Measurements from ENCODE around the gene CRCP. TPM values are rescaled to one million over a fixed set of nuclear protein-coding genes. Genes with fewer than 3 reads are reported as not detected.

Gene CRCP
- total RNA-seq, 1 donor from 2014 or later: 23.6 TPM

DNA sequence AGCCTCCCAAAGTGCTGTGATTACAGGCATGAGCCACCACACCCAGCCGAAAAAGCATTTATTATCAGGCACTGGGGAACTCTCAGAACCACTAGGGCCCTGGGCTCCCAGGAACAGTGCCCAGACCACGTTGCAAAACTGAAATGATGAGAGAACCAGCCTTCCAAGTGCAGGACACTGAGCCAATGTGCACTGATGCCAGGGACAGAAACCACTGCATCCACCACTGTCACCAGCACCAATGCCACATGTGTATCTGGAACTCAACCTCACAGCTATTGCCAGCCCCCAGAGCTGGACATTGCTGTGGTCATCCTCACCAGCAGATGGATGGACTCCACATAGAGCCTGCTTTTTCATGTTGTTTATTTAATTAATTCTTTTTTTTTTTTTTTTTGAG is 62.3 kb downstream of the CRCP start:
- intact Hi-C loops (cut with DNase I): no loop called here
- no peak for DNase-seq (ENCODE audit: missing footprints)
- no peak for ATAC-seq

- intact Hi-C loops (cut with DNase I): no loop called here
- ATAC-seq (no peak), DNase-seq (ENCODE audit: missing footprints) (no peak)
Measured at GRCh38 chr7:66178258-66178657, 63.6 kb downstream of the CRCP start.

- intact Hi-C loops (cut with DNase I): no loop called here
- no peak for DNase-seq (ENCODE audit: missing footprints)
- no peak for ATAC-seq
Measured at GRCh38 chr7:66181329-66181728, 66.7 kb downstream of the CRCP start.

- ATAC-seq (no peak), DNase-seq (ENCODE audit: missing footprints) (no peak)
- intact Hi-C loops (cut with DNase I): no loop called here
Measured at GRCh38 chr7:66181845-66182244, 67.2 kb downstream of the CRCP start.

DNA sequence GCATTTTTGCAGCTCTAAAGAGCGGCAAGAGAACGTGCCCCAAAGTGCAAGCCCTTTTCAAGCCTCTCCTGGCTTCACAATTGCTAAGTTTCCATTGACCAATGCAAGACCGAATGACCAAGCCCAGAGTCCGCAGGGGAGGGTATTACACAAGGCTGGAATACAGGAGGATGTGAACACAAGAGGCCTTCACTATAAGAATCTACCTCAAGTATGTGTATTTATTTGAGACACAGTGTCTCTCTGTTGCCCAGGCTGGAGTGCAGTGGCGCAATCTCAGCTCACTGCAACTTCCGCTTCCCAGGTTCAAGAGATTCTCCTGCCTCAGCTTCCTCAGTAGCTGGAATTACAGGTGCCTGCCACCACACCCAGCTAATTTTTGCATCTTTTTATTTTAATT is 68.3 kb downstream of the CRCP start:
- DNase-seq (ENCODE audit: missing footprints) (no peak), ATAC-seq (no peak)
- intact Hi-C loops (cut with DNase I): no loop called here

DNA sequence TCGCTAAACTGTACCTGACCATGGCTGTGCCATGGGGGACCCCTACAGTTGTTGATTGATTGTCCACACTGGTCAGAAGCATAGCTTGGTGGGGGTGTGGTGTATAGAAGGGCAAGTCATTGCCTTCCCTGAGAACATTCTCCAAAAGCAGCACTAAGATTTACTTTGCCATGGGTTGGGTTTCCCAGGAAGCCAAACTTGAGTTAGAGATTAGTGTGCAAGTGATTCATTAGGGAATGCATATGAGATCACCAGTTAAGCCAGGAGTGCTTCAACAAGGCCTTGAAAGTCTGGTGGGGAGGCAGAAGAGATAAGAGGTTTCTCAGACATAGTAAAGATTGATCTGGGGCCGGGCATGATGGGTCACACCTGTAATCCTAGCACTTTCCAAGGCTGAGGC is 69.1 kb downstream of the CRCP start:
- intact Hi-C loops (cut with DNase I): no loop called here
- ATAC-seq (no peak), DNase-seq (ENCODE audit: missing footprints) (no peak)

GRCh38 chr7:66185680-66186187 is 71.1 kb downstream of the CRCP start:
- no peak for ATAC-seq
- DNase-seq (ENCODE audit: missing footprints): no peak
- intact Hi-C loops (cut with DNase I): no loop called here

GRCh38 chr7:66186991-66187390 is 72.3 kb downstream of the CRCP start:
- DNase-seq (ENCODE audit: missing footprints) (no peak), ATAC-seq (no peak)
- intact Hi-C loops (cut with DNase I): no loop called here

DNA sequence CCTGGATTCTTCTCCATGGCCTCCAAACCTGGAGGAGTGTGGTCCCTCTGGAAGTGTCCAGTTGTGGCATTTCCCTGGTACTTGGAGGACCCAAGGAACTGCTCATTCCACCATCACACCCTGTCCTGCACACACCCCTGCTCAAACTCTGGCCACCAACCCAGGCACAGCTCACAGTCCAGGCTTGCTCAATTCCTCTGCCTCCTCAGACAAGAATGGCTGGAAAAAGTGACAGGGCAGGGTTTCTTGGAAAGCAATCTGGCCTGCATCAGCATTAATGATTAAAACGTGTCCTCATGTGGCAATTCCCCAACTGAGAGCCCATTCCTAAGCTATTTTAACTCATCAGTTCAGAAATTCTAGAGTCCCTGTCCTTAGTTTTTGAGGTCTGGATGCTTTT is 73.3 kb downstream of the CRCP start:
- ATAC-seq (peak; percentile 79), DNase-seq (ENCODE audit: missing footprints) (no peak)
- intact Hi-C loops (cut with DNase I): no loop called here

DNA sequence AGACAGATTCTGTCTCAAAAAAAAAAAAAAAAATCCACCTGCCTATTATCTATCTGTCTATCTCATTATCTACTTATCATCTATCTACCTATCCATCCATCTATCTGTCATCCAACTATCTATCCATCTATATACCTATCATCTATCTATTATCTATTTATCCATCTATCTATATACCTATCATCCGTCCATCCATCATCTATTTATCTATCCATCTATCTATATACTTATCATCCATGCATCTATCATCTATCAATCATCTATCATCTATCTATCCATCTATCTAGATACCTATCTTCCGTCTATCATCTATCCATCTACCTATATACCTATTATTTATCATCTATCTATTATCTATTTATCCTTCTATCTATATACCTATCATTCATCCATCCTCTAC is 74.0 kb downstream of the CRCP start:
- intact Hi-C loops (cut with DNase I): no loop called here
- no peak for ATAC-seq

DNA sequence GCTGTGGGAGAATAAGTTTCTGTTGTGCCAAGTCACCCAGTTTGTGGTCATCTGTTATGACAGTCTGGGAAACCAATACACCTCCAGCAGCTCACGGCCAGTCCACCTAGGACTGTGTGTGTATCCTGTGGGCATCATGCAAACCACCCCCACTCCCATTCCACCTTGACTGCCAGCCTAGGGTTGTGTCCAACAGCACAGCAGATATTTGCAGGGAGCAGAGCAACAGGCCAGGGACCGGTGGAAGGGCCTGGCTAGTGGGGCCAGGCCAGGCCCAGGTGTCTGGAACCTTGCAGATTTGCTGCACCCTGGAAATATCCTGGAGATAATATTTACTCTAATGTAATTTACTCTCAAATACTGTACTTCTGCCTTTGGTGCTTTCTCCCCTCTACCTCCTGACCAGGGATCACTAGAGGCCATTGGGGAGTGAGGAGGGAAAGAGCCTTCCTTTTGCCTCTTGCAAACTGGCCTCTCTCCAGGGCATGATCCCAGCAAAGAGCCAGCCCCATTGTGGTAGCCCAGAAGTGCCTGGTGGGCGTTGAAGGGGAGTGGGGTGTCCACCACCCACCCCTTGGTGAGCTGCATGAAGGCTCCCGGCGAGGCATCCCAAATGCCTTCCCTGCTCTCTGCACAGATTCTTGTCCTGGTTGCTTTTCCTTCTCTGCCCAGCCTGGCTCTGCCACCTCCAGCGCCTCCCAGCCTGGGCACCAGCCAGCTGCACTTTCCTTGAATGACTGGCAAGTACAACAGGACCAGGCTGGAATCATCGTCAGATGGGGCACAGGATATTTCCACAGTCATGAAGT is 75.3 kb downstream of the CRCP start:
- intact Hi-C loops (cut with DNase I): no loop called here
- no peak for ATAC-seq

More for the DNA sequence above, 74.0 kb downstream of the CRCP start:
- no peak for DNase-seq (ENCODE audit: missing footprints)

GRCh38 chr7:66190504-66190857 is 75.8 kb downstream of the CRCP start:
- intact Hi-C loops (cut with DNase I): no loop called here
- ATAC-seq (no peak), DNase-seq (ENCODE audit: missing footprints) (no peak)

More for the DNA sequence above, 75.3 kb downstream of the CRCP start:
- DNase-seq (ENCODE audit: missing footprints): no peak

DNA sequence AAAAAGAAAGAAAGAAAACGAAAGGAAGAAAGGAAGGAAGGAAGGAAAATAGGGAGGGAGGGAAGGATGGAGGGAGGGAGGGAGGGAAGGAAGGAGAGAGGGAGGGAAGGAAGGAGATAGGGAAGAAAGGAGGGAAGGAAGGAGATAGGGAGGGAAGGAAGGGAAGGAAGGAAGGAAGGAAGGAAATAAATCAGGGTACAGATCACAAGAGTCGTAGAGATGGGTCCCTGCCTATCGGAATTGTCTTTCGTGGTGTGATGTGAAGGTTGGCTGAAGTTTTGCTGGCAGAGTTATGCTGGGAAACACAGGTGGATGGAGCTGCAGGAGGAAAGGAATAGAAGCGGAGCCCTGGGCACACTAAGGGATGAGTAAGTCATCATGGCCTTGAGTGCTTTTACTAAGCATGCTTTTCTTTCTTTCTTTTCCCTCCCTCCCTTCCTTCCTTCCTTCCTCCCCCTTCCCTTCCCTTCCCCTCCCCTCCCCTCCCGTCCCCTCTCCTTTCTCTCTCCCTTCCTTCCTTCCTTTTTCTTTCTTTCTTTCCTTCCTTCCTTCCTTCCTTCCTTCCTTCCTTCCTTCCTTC is 78.6 kb downstream of the CRCP start:
- no peak for DNase-seq (ENCODE audit: missing footprints)
- no peak for ATAC-seq
- intact Hi-C loops (cut with DNase I): no loop called here

GRCh38 chr7:66198469-66198868 is 83.8 kb downstream of the CRCP start:
- no peak for DNase-seq (ENCODE audit: missing footprints)
- intact Hi-C loops (cut with DNase I): no loop called here
- ATAC-seq: no peak

- ATAC-seq (no peak), DNase-seq (ENCODE audit: missing footprints) (no peak)
- intact Hi-C loops (cut with DNase I): no loop called here
Measured at GRCh38 chr7:66198956-66199355, 84.3 kb downstream of the CRCP start.

DNA sequence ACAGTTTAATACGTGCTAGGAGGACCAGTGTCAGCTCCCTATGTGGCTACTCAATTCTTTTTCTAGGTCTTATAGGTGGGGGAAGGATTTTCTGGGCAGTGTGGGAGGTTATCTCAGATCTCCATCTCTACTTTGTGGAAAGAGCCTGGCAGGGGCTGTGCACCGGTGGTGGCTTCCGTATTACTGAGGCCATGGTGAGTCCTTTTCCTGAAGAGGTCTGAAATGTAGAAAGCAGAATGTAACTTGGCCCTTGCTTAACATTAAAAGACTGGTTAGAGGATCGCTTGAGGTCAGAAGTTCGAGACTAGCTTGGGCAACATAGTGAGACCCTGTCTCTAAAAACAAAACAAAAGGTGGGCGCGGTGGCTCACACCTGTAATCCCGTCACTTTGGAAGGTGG is 87.8 kb downstream of the CRCP start:
- no peak for ATAC-seq
- intact Hi-C loops (cut with DNase I): no loop called here
- no peak for DNase-seq (ENCODE audit: missing footprints)

Other genes starting within 250 kb of the CRCP start
- gene VKORC1L1, start 241.8 kb upstream of the CRCP start, total RNA-seq: 20.8 TPM
- 18.3 TPM for gene GUSB, start 132.6 kb upstream of the CRCP start, total RNA-seq
- gene ASL, start 39.0 kb upstream of the CRCP start, total RNA-seq: 11.8 TPM
- gene TPST1, start 90.5 kb downstream of the CRCP start, total RNA-seq: 6.5 TPM

Measured in Right ventricle myocardium inferior (tissue), 1 donor.